Raji (cell line): Measurements from ENCODE around the gene SLC39A1.

Experiments used
- POLR2A ChIP-seq: IDR thresholded peaks from 2 replicates; pipeline ENCODE4 v1.6.1; 2011; ENCODE audit warnings: low read depth, low read length, control low read depth; ENCODE audit not compliant: insufficient read depth

SLC39A1 gene

GRCh38 chr1:153959454-153959853, 3.9 kb downstream of the SLC39A1 start:
- no peak for TF ChIP-seq POLR2A

GRCh38 chr1:153958961-153959260, 4.4 kb downstream of the SLC39A1 start:
- no peak for TF ChIP-seq POLR2A

DNA sequence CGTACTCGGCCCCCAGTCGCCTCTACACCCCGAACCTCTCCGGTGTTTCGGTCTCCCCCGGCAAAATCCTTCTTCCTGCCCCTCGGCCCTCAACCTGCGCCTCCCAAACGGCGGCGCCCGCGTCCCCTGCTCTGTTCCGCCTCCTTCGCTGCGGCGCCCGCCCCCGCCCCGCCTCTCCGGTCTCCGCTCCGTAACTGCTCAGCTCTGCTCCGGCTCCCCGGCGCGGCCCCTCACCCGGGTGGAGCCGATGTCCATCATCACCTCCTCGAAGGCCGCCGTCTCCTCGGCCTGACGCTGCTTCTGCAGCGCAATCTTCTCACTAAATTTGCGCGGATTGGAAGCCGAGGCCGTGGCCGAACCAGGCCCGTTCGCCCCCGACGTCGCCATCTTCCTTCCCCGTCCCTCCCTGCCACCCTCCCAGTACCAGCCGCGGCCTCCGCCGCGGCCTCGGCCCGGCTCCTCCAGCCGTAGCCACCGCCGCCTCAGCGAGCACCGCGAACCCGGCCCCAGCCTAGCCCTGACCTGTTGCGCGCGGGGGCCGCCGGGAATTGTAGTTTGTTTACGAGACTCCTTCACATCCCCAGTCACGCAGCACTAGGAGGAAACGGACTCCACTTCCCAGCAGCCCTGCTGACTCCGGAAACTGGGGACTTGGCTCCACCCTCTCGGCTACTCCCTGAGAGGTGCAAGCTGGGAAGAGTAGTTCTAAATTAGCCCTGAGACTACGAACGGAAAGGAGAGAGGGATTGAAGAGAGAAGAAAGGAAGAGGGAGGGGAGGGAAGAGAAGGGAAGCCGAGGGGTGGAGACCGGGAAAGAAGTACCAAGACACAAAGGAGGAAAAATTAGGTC, 5.0 kb downstream of the SLC39A1 start, which contains the start of gene CRTC2:
Gene CRTC2, minus strand, starts transcription at position 502 of the 850 bp plus-strand sequence. Its CDS starts 115 bp downstream, at position 387.
- TF ChIP-seq POLR2A: peak; percentile 53

GRCh38 chr1:153957744-153958110, 5.6 kb downstream of the SLC39A1 start:
- TF ChIP-seq POLR2A: no peak; the same call in 1 of the 2 replicates

GRCh38 chr1:153956997-153957715, 6.2 kb downstream of the SLC39A1 start:
- no peak for TF ChIP-seq POLR2A

- TF ChIP-seq POLR2A: no peak
Measured at GRCh38 chr1:153954826-153955225, 8.5 kb downstream of the SLC39A1 start.

DNA sequence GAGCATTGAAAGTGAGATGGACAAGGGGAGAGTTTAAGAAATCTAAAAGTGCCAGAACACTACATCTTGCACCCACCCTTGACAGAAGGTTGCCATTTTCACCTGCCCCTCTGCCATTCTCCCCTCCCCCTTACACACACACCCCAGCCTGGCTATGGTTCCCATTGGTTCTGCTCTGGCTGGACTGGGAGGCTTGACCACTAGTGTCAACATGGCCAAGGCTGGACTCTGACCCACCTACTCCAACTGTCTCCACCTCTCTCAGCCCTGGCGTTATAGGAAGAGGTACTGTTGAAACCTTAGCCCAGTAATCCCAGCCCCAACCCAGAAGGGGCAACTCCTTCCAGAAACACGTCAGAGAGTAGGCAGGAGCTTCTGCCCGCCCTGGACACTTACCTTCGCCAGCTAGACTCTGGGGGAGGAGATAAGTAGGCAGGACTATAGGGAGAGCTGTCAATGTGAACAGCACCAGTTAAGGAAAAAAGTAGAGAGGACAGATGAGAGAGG, 9.4 kb downstream of the SLC39A1 start:
- no peak for TF ChIP-seq POLR2A

DNA sequence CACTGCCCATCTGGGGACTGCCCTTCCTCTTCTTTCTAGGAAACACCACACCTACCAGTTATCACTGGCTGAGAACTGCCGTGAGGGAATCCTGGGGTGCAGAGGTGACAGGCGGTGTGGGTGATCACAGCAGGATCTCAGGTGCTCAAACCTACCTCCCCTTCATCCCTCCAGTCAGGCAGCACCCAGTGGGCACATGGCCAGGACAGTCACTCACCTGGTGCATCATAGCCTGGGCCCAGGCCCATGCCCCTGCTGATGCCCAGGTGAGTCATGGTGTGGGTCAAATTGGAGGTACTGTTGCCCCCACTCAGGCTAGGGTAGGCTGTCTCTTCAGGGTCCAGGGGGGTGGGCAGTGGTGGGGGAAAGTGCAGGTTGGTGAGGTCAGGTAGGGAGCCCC, 11.5 kb downstream of the SLC39A1 start:
- no peak for TF ChIP-seq POLR2A

DNA sequence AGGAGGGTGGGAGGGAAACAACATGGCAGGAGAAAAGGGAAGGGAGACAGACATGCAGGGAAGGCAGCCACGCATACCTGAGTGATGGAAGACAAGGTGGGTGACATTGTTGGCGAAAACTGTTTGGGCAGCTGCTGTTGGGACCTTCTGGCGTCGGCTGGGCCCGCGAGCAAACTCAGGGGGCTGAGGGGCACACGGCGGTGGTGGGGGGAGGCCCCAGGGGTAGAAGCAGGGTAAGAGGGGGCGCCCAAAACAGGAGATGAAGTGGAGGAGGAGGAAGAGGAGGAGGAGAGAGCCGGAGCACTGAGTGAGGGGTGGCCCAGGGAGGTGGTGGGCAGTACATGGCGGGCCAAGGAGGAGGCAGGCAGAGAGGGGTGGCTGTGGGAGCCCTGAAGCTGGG, 12.2 kb downstream of the SLC39A1 start:
- no peak for TF ChIP-seq POLR2A

DNA sequence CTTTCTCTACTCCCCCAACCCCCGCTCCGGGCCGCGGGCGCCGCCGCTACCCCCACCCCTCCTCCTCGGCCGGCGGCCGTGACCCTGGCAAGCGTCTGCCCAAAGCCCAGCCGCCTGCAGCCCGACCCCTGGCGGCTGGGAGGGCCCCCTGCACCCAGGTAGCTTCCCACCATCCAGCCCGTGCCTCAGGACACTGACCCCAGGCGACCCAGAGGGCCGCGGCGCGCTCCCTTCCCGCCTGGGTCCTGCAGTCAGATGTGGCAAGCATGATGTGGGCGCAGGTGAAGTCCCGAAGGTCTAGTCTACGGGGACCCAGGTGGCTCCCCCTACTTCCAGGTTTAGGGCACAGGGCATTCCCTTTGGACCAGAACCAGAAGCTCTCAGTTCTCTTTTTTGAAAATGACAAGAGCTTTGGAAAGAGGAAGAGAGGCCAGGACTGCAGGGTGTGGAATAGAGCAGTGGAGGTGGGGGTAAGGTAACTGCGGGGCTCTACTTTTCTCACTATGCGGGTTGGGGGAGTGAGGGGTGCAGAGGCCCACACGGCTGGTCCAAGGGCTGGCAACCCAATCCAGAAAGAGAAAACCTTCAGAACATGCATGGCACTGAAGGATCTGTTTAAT, 16.6 kb downstream of the SLC39A1 start, which contains the start of gene DENND4B:
Gene DENND4B, minus strand, starts transcription at position 97 of the 620 bp plus-strand sequence. CDS start 2,344 bp downstream, outside the sequence.
- TF ChIP-seq POLR2A: no peak; the same call in 1 of the 2 replicates

- TF ChIP-seq POLR2A: peak; percentile 74
Measured at GRCh38 chr1:153945795-153946621, 17.3 kb downstream of the SLC39A1 start.

DNA sequence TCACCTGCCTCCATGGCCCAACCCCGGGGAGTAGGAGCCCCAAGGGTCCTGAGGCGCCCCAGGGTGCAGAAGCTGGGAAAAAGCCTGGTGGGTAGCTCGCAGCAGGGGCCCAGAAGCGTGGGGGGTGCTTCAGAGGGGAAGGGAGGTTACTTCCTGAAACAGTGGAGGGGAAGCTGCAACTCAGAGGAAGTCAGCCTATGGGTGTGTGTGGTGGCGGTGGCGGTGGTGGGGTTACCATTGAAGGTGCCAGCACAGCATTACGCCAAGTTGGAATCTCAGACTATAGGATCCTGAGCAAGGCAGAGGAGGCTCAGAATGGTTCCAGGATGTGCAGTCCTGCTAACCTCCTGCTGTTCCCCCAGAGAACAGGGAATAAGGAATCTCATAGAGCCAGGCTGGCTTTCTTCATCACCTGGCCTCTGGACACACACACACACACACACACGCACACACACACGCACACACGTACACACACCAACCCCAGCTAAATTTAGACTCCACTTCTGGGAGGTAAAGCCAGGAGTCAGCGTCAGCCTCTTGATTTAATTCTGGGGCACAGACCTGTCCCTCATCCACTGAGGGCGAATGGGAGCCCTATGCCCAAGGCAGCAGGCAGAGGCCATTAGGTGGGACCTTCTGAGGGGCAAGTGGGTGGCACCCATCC, 18.1 kb downstream of the SLC39A1 start:
- peak; percentile 64 for TF ChIP-seq POLR2A

DNA sequence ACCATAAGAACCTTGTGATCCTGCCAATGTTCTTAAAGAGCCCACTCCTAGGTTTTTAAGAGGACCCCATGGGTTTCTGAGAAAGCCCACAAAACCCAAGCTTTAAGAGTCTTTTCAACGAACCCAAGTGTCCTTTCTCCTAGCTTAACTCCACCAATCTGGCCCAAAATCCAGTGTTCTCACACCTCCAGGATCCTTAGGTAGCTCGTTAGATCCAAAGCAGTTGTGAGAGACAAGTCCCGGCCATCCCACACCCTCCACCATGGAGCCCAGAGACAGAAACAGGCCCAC, 18.6 kb downstream of the SLC39A1 start:
- no peak for TF ChIP-seq POLR2A
